Non-pigmented ciliary epithelial cell (primary cell): ENCODE data around the gene SLC47A2.
A peak's percentile ranks its signal among the peaks of the same experiment; 100 is the strongest.

Experiments used
- DNase-seq: peaks from one replicate; pipeline ENCODE4 v3.0.0-alpha.2; 2010; ENCODE audit warnings: low read depth

The SLC47A2 gene

GRCh38 chr17:19664821-19665181 is 51.6 kb downstream of the SLC47A2 start:
- no peak for DNase-seq

GRCh38 chr17:19664136-19664820 is 52.1 kb downstream of the SLC47A2 start:
- no peak for DNase-seq

- no peak for DNase-seq
Observed at GRCh38 chr17:19663097-19663496, 53.3 kb downstream of the SLC47A2 start.

DNA sequence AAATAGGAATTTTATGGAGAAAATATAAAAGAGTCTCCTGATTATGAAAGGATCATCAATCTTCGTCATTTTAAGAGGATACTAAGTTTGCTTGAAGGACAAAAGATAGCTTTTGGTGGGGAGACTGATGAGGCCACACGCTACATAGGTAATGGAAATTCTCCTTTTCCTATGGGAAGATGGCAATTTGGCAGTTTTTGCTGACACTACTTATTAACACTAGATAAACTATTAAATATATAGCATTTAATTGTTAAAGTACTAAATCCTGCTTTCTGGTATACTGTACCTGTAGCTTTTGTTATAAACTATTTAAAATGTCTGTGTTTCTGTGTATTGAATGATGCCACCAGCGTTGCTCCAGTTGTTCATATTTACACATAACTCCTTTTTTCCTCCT is 55.3 kb downstream of the SLC47A2 start:
- no peak for DNase-seq

DNA sequence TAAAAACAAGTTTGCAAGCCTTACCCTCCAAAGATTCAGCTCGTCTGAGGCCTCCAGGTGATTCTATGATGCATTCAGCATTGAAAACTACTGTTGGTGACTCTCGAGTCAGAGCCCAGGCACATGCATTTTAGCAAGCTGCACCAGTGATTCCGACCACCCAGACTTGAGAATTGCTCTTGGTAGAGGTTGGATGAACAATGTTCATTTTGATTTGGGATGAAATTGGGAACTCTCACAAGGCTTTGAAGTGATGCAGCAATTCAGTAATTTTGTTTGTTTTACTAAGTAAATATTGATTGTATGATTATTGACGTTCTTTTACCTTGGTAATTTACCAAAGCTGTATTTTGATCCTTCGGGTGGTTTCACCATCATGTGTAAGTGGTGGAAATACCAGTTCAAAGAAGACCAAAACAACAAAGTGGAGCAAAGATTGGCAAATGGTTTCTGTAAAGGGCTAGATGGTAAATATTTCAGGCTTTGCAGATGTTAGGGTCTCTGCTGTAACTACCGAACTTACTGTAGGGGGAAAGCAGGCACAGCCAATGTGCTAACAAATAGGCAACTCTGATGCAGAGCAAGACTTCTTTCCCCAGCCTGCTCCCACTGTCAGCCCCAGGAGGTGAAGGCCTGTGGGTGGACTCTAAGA is 56.0 kb downstream of the SLC47A2 start:
- DNase-seq: no peak

GRCh38 chr17:19659366-19660177 is 56.8 kb downstream of the SLC47A2 start:
- DNase-seq: no peak

GRCh38 chr17:19656851-19657581 is 59.4 kb downstream of the SLC47A2 start:
- no peak for DNase-seq

- no peak for DNase-seq
Observed at GRCh38 chr17:19656336-19656735, 60.0 kb downstream of the SLC47A2 start.

DNA sequence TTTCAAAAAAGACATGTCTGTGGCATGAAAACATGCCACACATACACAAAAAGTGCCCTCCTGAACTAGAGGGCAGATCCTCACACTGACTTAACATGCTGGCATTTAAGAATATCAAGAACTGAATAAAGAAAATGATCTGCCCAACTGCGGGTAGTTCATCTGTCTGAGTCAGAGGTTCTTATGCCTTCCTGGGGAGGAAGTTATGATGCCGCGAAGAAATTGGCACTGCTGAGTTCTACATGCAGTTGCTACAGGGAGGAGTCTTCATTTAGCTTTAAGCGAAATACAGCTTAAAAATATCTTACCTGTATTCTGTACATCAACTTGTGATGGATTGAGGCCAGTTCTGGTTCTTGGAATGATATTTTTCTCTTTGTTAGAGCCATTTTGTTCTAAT is 61.5 kb downstream of the SLC47A2 start:
- no peak for DNase-seq

DNA sequence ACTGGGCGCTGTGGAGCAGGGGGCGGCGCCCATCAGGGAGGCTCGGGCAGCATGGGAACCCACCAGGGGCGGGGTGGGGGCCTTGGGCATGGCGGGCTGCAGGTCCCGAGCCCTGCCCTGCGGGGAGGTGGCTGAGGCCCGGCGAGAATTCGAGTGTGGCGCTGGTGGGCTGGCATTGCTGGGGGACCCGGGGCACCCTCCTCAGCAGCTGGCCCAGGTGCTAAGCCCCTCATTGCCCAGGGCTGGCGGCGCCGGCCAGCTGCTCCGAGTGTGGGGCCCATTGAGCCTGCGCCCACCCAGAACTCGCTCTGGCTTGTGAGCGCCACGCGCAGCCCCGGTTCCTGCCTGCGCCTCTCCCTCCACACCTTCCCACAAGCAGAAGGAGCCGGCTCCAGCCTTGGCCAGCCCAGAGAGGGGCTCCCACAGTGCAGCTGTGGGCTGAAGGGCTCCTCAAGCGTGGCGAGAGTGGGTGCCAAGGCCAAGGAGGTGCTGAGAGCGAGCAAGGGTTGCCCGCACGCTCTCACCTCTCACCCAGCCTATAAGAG is 62.0 kb downstream of the SLC47A2 start:
- DNase-seq: no peak

GRCh38 chr17:19652595-19652994 is 63.8 kb downstream of the SLC47A2 start:
- DNase-seq: no peak

GRCh38 chr17:19651451-19652238 is 64.7 kb downstream of the SLC47A2 start:
- DNase-seq: no peak

GRCh38 chr17:19650826-19651225 is 65.6 kb downstream of the SLC47A2 start:
- DNase-seq: no peak

- DNase-seq: no peak
Observed at GRCh38 chr17:19649274-19649541, 67.2 kb downstream of the SLC47A2 start.

DNA sequence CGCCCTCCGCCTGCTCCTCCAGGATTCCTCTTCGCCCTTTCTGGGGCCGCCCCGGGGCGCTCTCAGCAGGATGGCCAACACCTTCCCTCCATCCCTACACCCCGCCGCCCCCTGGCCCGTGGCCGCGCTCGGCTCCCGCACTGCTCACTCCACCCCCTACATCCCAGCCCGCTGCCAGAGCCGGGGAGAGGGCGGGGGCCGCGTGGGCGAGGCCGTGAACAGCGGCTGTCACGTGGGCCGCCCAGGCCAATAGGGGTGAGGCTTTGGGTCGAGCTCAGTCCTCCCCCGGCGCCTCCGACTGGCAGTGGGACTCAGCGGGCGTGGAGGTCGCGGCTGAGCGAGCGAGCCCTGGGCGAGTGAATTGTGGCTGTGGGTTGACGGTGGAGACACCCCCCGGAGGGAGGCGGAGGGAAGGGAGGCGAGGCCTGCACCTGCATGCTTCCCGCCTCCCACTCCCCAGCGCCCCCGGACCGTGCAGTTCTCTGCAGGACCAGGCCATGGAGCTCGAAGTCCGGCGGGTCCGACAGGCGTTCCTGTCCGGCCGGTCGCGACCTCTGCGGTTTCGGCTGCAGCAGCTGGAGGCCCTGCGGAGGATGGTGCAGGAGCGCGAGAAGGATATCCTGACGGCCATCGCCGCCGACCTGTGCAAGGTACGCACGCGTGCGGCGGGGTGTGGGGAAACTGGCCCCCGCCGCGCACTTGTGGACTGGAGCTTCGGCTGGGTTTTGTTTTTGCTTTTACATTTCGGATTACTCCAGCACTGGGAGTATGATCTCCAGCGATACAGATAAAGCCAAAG is 67.7 kb downstream of the SLC47A2 start, which contains the start of gene ALDH3A2:
ALDH3A2 (plus strand) TSS at position 277 of the 799 bp plus-strand sequence; CDS start at position 498, 221 bp downstream.
- peak; percentile 50 for DNase-seq

DNA sequence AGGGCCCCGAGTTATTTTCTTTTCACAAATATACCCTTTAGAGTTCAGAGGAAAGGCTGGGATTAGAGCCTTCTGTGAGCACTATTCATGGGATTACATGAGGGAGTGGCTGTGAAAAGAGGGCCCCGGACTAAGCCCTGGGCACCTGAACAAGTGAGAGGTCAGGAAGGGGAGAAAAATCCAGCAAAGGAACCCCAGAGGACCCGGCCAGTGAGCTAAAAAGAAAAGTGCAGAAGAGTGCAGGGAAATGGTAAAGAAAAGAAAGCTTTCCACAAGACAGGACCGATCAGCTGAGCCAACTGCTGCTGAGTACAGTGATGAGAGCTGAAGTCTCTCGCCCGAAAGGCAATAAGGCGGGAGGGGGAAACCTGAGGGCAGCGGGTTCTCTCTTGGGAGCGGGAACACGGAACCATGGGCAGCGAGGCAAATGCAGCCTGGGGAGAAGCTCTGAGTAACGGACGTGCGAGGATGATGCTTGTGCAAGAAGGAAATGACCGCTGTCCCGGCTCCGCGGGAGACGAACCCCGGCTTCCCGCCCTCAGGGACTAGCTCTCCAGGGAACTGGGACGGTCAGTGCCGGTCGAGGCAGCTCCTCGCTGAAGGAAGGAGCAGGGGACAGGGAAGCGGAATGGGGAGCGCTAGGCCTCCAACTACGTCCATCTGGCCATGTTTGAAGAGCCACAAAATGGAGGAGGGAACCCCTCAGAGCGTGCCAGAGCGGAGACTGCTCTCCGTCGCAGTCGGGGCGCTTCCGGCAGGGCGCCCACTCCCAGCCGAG is 68.5 kb downstream of the SLC47A2 start:
- peak; percentile 23 for DNase-seq

DNA sequence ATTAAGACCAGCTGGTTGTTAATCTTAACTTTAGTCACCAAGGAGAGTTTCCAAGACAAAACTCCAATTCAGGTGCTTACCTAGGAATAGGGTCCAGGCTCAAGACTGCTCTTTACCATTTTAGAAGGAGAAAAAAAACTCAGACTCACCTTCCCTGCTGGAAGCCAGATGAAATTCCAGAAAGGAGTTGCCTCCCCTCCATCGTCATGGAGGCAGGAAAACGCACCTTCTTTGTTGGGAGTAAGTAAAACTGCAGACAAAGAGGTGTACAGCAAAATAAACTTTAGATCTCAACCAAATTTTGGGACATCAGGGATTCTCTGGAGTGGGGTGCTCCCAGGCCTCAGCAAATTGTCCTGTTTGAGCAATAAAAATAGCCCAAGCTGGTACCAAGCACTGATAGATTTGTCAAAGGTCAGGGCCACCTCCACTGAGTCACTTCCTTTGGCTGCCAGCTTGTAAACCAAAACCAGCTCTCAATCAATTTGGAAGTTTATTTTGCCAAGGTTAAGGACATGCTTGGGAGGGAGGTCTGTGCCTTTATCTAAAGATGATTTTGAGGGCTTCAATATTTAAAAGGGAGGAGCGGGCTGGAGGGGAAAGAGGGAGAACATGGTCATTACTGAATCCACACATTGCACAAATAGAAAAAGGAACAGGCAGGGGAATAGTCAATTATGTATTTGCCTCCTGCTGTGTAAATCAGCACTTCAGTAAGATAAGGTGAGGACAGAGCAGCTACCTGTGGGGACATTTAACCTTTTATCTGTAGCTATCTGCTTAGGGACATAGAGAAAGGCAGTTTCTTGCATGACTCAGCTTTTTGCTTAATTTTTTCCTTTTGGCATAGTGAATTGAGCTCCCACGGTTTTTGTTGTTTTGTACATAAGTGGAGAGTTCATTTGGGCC is 69.3 kb downstream of the SLC47A2 start:
- DNase-seq: no peak

GRCh38 chr17:19645734-19646201 is 70.6 kb downstream of the SLC47A2 start:
- no peak for DNase-seq
